Nephron (organoid): ENCODE data around the gene DDX10.

ENCODE experiments used
- H3K27ac Mint-ChIP-seq, 3 experiments: 2 replicates each; pipeline ENCODE4 v1.8.0; 2020; ENCODE audit warnings: mixed read lengths in 3 of 3, mild to moderate bottlenecking in 2 of 3, moderate library complexity in 1 of 3
- H3K27me3 Mint-ChIP-seq: 2 replicates; pipeline ENCODE4 v1.8.0; 2021; ENCODE audit warnings: low read depth, mild to moderate bottlenecking, moderate library complexity, mixed read lengths
- H3K36me3 Mint-ChIP-seq: 2 replicates; pipeline ENCODE4 v1.8.0; 2020; ENCODE audit warnings: low read depth, mixed read lengths
- H3K4me1 Mint-ChIP-seq: 2 replicates; pipeline ENCODE4 v1.8.0; 2020; ENCODE audit warnings: mixed read lengths
- H3K4me3 Mint-ChIP-seq, 3 experiments: 2 replicates each; pipeline ENCODE4 v1.8.0; 2020; ENCODE audit warnings: mild to moderate bottlenecking in 3 of 3, mixed read lengths in 3 of 3, moderate library complexity in 2 of 3
- H3K9me3 Mint-ChIP-seq: 2 replicates; pipeline ENCODE4 v1.8.0; 2020; ENCODE audit warnings: mixed read lengths
- CTCF ChIP-seq, 3 experiments: fragments of 200-600 bp; sonication (generic); IDR thresholded peaks; one replicate each; pipeline ENCODE4 v1.5.0; 2021; ENCODE audit warnings: antibody characterized with exemption in 3 of 3; ENCODE audit not compliant: unreplicated experiment in 3 of 3

Gene DDX10

GRCh38 chr11:108672786-108673185 lies 7.9 kb downstream of the DDX10 start:
- Mint-ChIP-seq H3K4me1 (peaks cover 23% of the 10 kb centered on the region), H3K36me3 (peaks cover 35% of the 10 kb centered on the region), H3K9me3 (no peaks in the 10 kb centered on the region), H3K27me3 (no peaks in the 10 kb centered on the region), H3K27ac (no peak overlapping the region), H3K4me3 (no peak overlapping the region)
- TF ChIP-seq CTCF (IDR thresholded peaks at IDR 0.05; ENCODE audit: unreplicated experiment in 3 of 3) = no peak

- no peaks in the 10 kb centered on the region for H3K4me1 Mint-ChIP-seq
- H3K27ac Mint-ChIP-seq = no peak overlapping the region
- no peak for TF ChIP-seq CTCF (IDR thresholded peaks at IDR 0.05; ENCODE audit: unreplicated experiment in 3 of 3)
- H3K9me3 Mint-ChIP-seq = no peaks in the 10 kb centered on the region
- H3K27me3 Mint-ChIP-seq = no peaks in the 10 kb centered on the region
- peaks cover 66% of the 10 kb centered on the region for H3K36me3 Mint-ChIP-seq
- H3K4me3 Mint-ChIP-seq = no peak overlapping the region
These were observed 14.2 kb downstream of the DDX10 start for GRCh38 chr11:108679045-108679444.

- Mint-ChIP-seq H3K36me3 (peaks cover 63% of the 10 kb centered on the region), H3K9me3 (no peaks in the 10 kb centered on the region), H3K27me3 (no peaks in the 10 kb centered on the region), H3K27ac (no peak overlapping the region), H3K4me1 (no peaks in the 10 kb centered on the region), H3K4me3 (no peak overlapping the region)
- TF ChIP-seq CTCF (IDR thresholded peaks at IDR 0.05; ENCODE audit: unreplicated experiment in 3 of 3) = no peak
These were observed 15.4 kb downstream of the DDX10 start for GRCh38 chr11:108680271-108680670.

- H3K36me3 Mint-ChIP-seq = peaks cover 69% of the 10 kb centered on the region
- peaks cover 16% of the 10 kb centered on the region for H3K9me3 Mint-ChIP-seq
- no peaks in the 10 kb centered on the region for H3K4me1 Mint-ChIP-seq
- TF ChIP-seq CTCF (IDR thresholded peaks at IDR 0.05; ENCODE audit: unreplicated experiment in 3 of 3) = no peak
- H3K4me3 Mint-ChIP-seq = no peak overlapping the region
- H3K27ac Mint-ChIP-seq = no peak overlapping the region
- no peaks in the 10 kb centered on the region for H3K27me3 Mint-ChIP-seq
These were observed 20.7 kb downstream of the DDX10 start for GRCh38 chr11:108685419-108686130.

- peaks cover 6% of the 10 kb centered on the region for H3K4me1 Mint-ChIP-seq
- H3K4me3 Mint-ChIP-seq = no peak overlapping the region
- H3K36me3 Mint-ChIP-seq = peaks cover 42% of the 10 kb centered on the region
- no peaks in the 10 kb centered on the region for H3K27me3 Mint-ChIP-seq
- no peaks in the 10 kb centered on the region for H3K9me3 Mint-ChIP-seq
- no peak overlapping the region for H3K27ac Mint-ChIP-seq
- TF ChIP-seq CTCF (IDR thresholded peaks at IDR 0.05; ENCODE audit: unreplicated experiment in 3 of 3) = no peak
These were observed 29.0 kb downstream of the DDX10 start for GRCh38 chr11:108693852-108694251.

- no peaks in the 10 kb centered on the region for H3K9me3 Mint-ChIP-seq
- no peak overlapping the region for H3K4me3 Mint-ChIP-seq
- H3K27ac Mint-ChIP-seq = no peak overlapping the region
- no peaks in the 10 kb centered on the region for H3K27me3 Mint-ChIP-seq
- TF ChIP-seq CTCF (IDR thresholded peaks at IDR 0.05; ENCODE audit: unreplicated experiment in 3 of 3) = no peak
- peaks cover 6% of the 10 kb centered on the region for H3K4me1 Mint-ChIP-seq
- H3K36me3 Mint-ChIP-seq = peaks cover 34% of the 10 kb centered on the region
These were observed 30.0 kb downstream of the DDX10 start for GRCh38 chr11:108694846-108695245.
